GM18505 (cell line): ENCODE results near the gene PIM2.

Source experiments
- ATAC-seq: cut with Tn5 transposase; IDR thresholded peaks from one replicate; pipeline ENCODE4 v1.9.1; 2021; ENCODE audit not compliant: unreplicated experiment
- POLR2A ChIP-seq: IDR thresholded peaks from 4 replicates; pipeline ENCODE4 v1.6.1; 2011; ENCODE audit warnings: borderline replicate concordance; ENCODE audit not compliant: insufficient read depth, insufficient read length; ENCODE audit errors: extremely low read depth

The PIM2 gene

DNA sequence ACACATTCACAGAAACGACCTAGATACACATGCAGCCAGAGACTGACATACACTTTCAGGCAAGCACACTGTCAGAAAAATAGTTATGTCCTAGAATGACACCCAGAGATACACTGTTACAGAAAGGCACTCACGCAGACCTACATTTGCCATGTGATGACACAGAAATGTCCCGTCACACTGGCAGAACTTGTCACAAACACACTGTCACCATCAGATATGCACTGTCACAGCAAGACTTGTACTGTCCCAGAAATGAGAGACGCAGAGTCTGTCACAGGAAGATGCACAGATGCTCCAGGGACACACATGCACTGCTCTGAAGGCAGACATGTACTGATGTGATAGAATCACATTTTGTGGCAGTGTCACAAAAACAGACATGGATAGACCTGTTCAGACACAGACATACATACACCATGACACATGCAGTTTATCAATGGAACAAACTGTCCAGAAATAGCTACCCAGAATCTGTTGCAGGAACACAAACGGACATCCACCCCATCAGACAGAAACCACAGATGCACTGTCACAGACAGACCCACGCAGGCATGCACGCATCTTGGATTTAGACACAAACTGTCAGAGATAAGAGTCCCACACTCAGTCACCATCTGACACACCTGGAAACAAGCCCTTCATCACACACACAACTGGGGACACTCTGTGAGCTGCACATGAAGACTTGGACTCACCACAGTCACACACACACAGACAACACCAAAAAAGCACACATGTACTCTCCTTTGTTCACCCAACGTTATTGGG is 1.3 kb upstream of the PIM2 start:
- peak; percentile 32 for TF ChIP-seq POLR2A
- ATAC-seq: no peak

DNA sequence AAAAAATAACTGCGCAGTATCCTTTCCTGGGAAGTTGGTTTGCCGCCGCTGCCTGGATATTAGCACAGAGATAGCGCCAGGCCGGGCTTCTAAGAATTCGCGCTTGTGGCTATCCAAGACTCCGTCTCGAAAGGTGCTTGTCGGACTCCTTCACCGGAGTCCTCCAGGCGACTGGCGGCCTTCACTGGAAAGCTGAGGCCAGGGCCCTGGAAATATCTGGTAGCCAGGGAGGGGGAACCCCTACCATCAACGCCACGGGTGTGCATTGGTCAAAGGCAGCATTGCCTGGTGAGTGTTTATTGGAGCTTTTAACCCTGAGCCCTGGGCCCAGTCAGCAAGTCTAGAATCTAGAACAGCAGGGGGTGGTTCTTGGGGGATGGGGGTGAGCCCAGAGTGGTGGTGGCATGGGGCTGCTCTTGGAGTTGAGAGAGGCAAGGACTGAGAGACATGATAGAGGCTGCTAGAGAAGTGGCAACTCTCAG is 577 bp upstream of the PIM2 start:
- no peak for ATAC-seq

DNA sequence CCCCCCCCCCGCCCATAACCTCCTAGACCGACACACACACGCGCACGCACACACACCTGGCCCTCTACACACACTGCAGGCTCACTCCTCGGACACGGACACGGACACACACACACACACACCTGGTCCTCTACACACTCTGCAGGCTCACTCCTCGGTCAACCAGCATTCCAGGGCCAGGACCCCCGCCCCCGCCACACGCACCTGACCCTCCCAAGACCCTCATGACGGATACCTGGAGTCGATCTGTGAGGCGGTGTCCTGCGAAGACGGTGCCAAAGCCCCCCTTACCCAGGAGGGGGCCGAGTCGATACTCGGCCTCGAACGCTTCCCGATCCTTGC is 552 bp downstream of the PIM2 start:
- no peak for ATAC-seq

More for the DNA sequence above, 577 bp upstream of the PIM2 start:
- TF ChIP-seq POLR2A: no peak

DNA sequence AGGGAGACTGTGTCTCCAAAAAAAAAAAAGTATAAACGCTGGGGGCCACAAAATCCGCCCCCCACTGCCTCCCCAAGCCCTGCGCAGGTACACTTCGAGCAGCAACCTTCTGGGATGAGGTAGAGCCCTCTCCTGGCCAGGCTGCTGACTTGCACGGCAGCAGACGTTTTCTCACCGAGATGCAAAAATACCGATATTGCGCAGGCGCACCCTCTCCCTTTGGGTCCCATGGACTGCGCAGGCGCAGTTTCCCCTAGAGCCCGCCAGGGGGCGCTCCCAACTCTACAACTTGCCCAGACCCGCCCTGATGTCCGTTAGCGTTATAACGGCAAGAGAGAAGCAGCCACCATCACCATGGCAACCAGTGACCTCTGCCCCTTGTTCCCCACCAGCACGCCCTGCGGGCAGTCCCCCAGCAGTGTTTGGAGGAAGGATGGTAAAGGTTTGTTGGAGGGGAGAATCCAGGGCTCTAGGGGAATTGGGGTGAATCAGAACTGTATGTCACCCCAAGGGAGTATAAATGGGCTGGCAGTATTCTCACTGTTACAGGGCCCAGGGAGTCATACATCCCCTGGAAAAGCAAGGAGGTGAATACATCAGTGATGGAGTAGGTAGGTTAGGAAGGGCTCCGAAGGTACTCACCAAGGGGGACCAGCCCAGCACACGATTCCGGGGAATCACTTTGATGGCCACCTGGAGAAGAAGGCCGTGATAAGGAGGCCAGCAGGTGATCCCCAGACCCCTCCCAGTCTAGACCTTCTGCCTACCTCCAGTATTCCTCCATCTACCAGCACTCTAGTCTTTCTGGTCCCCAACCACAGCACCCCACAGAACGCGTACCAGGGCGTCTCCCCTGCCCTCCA is 1.5 kb downstream of the PIM2 start:
- peak; percentile 40 for ATAC-seq
- peak; percentile 28 for TF ChIP-seq POLR2A

More for the DNA sequence above, 552 bp downstream of the PIM2 start:
- TF ChIP-seq POLR2A: no peak

DNA sequence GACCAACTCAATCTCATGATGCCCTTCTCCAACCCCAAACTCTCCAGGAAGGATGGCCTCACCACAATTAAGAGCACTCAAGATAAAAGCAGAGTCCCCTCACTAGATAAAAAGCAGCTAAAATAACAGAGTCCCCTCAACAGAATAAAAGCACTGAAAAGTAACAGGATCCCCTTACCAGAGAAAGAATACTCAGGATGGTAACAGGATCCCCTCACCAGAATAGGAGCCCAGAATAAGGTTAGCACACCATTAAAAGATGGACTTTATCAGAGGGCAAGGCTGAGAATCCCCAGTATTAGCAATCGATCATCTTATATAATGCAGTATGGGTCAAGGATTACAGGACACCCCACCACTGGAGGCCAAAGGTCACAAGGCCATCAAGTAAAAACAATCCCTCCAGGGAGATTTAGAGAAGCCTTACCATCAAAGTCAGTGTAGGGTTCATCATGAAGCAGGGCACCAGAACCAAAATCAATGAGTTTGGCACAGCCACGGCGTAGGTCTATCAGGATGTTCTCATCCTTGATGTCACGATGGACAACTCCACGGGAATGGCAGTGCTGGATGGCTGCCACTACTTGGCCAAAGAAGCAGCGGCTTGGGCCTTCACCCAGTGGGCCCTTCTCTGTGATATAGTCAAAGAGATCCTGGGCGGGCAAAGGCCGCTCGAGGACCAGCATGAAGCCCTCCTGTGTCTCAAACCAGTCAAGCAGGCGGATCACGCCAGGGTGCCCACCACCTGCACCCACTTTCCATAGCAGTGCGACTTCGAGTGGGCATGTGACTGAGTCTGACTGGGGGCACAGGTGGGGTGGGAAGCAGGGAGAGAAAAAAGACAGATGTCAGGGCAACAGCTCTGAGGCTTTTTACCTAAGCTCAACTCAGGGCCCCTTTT is 4.0 kb downstream of the PIM2 start:
- peak; percentile 9 for TF ChIP-seq POLR2A
- ATAC-seq: no peak

DNA sequence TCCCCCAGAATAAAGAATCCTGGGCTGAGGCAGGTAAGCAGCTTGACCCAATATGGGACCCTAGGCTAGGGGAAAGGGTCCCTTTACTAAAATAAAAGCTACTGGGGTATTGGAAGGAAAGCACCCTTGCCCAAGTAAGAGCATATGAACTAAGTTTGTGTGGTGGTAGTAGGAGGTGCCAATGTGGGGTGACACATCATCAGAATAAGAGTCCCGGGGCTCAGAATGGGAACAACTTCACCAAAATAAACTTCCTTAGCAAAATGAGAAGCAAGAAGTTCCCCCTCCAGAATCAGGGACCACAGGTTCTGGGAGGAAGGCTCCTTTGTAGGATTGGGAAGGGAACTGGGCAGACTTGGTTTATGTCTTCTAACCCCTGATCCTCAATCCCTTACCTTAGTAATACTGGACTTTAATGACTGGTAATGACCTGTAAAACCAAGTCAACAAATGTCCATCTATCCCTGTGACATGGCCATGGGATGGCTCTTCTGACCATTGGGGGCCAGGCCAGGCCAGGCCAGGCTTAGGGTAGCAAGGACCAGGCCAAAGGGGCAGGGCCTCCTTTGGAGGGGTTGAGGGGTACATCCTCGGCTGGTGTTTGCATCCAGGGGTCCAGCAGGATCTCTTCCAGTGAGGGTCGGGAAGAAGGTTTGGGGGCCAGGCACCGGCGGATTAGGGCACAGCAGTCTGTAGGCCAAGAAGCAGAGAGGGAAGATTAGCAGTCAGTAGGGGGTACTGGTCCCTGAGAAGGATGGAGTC is 5.0 kb downstream of the PIM2 start:
- no peak for ATAC-seq
- no peak for TF ChIP-seq POLR2A

DNA sequence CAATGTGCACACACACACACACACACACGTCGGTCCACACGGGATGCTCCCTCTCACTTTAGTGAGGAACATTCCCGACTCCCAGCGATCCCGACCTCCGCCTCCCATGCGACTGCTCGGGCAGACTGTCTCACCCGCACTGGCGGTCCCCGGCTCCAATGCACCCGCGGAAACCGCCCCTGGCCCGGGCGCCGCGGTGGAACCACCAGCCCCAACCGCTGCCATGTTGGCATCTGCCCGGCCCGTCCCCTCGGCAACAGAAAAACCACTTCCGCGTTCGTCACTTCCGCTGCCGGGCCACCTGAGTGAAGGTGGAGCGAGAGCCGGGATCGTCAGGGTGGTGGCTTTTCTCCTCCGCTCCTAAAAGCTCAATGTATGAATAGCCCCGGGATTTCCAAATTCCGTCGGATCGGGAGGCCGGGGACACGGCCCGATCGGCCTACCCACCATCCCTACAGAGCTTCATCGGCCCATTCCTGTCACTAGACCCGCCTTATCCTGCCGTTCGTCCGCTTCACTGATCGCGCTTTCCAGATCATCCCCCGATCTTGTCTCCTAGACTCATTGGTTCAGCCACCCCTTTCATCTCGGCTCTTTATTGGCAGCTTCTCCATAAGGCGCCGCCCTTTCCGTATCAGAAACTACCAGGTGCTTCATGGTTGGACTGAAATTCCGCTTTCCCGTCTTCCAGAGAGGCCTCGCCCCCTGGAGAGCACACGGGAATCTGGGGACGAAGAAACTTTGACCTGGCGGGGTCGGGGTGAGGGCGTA is 7.2 kb downstream of the PIM2 start, which contains the start of gene SLC35A2:
Gene SLC35A2 (minus strand): TSS at position 235 of the 771 bp plus-strand sequence. CDS start 10 bp downstream, at position 225.
- ATAC-seq: peak; percentile 61
- peak; percentile 78 for TF ChIP-seq POLR2A

DNA sequence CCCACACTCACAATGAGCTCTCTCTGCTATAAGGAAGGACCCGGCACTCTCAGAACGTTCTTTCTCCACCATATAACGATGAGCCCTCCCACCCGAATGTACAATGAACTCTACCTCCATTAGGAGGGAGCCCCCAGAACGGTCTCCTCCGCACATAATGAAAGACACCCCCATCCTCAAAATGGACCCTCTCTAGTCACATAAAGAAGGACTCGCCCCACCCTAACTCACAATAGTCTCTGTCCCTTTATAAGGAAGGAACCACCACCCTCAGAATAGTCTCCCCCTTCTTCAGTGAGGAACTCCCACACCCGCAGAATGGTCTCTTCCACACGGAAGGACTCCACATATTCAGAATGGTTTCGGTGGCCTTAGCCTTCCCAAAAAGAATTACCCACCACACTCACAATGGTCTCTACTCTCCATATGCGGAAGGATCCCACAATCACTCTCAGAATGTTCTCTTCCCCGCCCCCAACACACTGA is 7.9 kb downstream of the PIM2 start:
- no peak for TF ChIP-seq POLR2A
- ATAC-seq: no peak

DNA sequence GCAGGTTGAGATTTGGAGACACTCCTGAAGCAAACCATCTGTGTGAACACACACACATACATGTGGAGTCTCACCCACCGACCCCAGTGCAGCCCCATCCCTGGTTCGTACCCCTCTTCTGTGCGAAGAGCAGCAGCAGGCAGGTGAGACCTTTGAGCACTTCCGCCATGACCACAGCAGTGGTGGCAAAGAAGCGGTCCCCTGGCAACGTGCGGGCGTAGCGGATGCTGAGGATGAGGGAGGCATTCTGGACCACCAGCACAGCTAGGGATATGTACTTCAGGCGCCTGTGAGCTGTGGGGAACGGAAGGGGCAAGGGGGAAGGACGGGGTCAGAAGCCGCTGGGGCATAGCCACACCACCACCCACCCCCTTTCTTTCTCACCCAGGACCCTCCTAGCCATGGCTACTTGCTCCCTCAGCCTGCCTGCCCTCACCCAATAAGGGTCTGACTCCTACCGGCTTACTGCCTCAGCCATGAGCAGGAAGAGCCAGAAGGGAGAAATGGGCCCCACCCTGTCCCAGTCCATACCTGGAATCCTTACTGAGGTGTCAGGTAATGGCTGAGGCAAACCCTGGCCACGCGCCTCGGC is 9.0 kb downstream of the PIM2 start:
- no peak for TF ChIP-seq POLR2A
- ATAC-seq: no peak

DNA sequence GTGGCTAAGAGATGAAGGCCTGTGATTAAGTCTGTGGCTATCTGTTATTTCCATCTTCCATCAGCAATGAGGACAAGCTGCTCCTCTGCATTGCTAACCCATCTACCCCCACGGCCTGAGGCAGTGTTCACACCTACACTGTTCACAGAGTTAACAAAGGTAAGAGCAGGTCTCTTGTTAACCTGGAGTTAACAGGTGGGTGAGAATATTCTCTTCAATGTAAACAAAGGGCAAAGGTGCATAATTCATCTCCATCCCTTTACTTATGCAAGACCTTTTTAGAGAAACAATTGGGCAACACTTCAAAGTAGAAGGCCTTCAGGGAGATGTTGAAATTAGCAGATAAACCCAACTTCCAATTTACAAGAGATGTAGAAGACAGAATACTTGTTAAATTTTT is 10.2 kb downstream of the PIM2 start:
- no peak for ATAC-seq
- no peak for TF ChIP-seq POLR2A
